T-helper 2 cell treated with Interferon-gamma antibody and Interleukin-4, amounts not matched to agents 100 ng/mL and 5 ng/mL, for 36 hours (primary cell): ENCODE results near the gene PCED1B. TPM values are rescaled to one million over a fixed set of nuclear protein-coding genes. Genes with fewer than 3 reads are reported as not detected.
"Not testable (repeated sequence)": the region's sequence is repeated elsewhere in the genome, so short reads cannot be mapped to it uniquely, and the experiment has no call there.

Experiments
- intact Hi-C: fragments of 100-400 bp; cut with micrococcal nuclease; formaldehyde crosslinking; loops from one replicate; pipeline ENCODE4 v1.15.1; 2023
- total RNA-seq: library from RNA; stranded (reverse); gene quantifications from 2 replicates; pipeline ENCODE4 v1.2.3, GENCODE V29; 2022

The PCED1B gene
- 38.8 and 42.3 TPM in 2 replicates for total RNA-seq

DNA sequence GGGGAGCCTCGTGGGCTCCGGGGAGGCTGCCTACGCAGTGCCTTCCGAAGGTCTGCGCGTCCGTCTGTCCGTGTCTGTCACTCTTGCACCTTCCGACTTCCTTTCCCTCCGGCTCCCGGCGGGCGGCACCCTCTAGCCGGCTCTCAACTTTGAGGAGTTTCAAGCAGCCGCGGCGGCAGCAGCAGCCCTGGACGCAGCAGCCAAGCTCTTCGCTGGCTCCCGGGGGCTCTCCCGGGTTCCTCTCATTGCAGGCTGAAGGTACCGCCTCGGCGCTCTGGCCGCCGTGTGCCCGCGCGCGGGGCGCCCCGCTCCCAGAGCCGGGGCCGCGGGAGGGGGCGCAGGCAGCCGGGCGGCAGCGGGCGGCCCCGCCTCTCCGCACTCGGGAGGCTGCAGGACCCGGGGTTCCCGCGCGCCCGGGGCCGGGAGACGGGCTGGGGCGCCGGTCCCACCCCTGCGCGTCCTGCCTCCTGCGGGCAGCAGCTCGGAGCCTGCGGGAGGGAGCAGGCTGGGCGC, at the start of gene PCED1B, which contains the start of gene AMIGO2:
PCED1B (plus strand) TSS at position 154 of the 513 bp plus-strand sequence. CDS start 155,443 bp downstream, outside the sequence.
AMIGO2 (minus strand) TSS at position 492 of the 513 bp plus-strand sequence. CDS start 957 bp downstream, outside the sequence.
- intact Hi-C loops = loop anchor here (1.0 to 2.0 kb wide), 2 partner anchors 227 to 318 kb away; no protein-coding TSS in a partner anchor

DNA sequence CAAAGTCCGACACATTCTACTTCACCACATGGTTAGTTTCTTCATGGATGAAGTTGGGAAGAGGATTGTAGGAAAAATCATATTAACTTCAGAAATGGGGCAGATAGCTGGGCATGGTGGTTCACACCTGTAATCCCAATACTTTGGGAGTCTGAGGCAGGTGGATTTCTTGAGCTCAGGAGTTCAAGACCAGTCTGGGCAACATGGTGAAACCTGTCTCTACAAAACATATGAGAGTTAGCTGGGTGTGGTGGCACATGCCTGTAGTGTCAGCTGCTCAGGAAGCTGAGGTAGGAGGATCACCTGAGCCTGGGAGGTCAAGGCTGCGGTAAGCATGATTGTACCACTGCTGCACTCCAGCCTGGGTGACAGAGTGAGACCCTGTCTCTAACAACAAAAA, 49.5 kb upstream of the PCED1B start:
- intact Hi-C loops = loop anchor here (5.0 to 10.0 kb wide), 2 partner anchors 187 to 905 kb away; no protein-coding TSS in a partner anchor

DNA sequence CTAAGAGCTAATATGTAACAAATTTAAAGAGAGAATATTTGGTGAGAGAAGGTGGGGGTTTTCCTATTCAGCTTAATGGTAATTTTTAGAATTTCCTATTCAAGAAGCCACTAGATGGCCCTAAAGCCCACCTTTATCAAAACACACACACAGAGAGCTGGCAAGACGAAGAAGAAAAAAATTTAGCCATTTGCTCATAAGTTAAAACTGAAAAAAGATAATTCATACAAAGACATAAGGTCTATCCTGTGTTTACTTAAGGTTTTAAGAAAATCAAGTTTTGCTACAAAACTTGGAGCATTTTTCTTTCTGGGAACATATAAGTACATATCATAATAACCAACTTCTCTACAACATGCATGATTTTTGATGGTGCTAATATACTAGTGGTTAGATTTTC, 46.8 kb upstream of the PCED1B start:
- intact Hi-C loops = loop anchor here (1.0 to 5.0 kb wide), 4 partner anchors 185 to 654 kb away; no protein-coding TSS in a partner anchor

DNA sequence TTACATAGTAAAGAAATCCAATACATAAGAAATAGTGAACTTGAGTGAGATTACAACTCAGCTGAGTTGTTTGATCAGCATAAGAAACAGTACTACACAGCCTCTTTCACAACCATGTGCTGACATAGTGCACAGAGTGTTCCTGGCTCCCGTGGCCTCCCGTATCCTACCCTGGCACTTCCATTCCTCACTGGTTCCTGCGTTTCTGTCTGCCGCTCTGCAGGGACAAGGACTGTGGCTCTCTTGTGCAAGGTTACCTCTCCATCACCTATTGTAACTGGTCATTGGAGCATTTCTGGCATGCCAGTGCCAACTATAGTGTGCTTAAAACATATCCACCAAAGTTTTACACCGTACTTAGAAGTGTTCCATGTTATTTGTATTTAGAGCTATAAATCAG, 46.3 kb upstream of the PCED1B start:
- intact Hi-C loops = loop anchor here (5.0 kb wide), 1 partner anchor 184 kb away; no protein-coding TSS in a partner anchor

DNA sequence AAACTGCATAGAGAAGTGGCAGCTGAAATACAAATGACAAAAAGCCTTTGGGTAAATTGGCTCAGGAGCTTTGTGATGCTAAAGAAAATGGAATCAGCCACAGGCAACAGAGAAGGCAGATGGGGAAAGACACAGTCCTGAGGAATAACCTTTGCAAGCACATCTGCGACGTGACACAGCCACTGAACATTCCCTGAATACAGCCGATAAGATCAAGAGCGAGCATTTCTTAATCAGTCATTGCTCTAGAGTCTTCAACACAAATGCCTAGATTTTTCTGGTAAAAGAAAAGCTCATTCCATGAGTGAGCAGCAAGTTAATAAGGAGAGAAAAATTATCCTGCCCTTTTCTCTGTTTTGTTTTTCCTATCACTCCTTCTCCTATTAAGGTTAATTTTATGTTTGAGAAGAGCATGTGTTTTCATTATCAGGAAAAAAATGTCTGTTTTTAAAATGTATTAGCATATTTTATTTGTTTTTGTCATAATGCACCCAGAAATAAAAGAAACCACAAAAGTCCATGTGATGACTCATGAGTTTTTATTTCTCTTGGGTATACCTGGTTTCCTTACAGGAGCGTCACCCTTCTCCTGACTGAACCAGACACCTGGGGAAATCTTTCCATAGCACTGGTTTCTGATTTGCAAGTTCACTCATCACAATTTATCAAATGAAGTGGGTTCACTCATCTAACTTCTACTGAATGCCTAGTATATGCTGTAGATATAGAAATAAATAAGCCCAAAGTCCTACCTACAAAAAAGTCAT, 45.4 kb upstream of the PCED1B start:
- intact Hi-C loops = loop anchor here (5.0 kb wide), 1 partner anchor 183 kb away; no protein-coding TSS in a partner anchor

GRCh38 chr12:47034661-47035060, 44.8 kb upstream of the PCED1B start:
- intact Hi-C loops = loop anchor here (5.0 kb wide), 1 partner anchor 183 kb away; no protein-coding TSS in a partner anchor

- intact Hi-C loops = no loop called here
These were observed 43.9 kb upstream of the PCED1B start for GRCh38 chr12:47035484-47035883.

DNA sequence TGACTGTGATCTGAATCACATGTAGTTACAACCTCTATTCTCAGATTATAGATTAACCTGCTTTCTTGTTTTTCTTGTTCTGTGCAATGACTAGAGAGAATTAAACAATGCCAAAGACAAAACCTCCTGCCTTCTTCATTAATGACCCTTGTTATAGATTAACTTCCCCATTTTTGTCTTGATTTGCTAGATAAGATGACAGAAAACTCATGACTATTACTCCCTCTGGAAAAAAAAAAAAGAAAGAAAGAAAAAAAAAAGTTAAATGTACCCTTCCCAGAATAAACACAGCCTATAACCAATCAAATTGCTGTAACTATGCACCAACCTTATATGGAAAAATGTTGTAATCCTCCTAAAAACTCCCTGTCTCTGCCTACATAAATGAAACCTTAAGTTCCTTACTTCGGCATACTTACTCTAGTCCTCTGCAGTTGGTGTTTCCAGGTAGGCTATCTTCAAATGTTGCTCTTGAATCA, 41.1 kb upstream of the PCED1B start:
- intact Hi-C loops = no loop called here

GRCh38 chr12:47039079-47039478, 40.3 kb upstream of the PCED1B start:
- intact Hi-C loops = no loop called here

GRCh38 chr12:47039756-47040155, 39.7 kb upstream of the PCED1B start:
- intact Hi-C loops = no loop called here

DNA sequence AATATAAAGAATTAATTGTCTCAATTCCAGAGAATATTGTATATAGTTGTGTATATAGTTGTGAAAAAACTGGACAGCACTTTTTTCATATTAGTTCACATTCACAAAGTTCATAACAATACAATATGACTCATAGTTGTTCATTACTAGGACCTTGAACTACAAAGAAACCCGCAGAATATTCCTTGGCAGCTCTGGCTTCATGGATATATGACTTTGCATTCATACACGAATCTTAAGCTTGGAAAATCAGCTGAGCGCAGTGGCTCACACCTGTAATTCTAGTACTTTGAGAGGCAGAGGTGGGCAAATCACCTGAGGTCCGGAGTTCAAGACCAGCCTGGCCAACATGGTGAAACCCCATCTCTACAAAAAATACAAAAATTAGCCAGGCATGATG, 38.1 kb upstream of the PCED1B start:
- intact Hi-C loops = no loop called here

GRCh38 chr12:47048541-47048940, 30.9 kb upstream of the PCED1B start:
- intact Hi-C loops = no loop called here

DNA sequence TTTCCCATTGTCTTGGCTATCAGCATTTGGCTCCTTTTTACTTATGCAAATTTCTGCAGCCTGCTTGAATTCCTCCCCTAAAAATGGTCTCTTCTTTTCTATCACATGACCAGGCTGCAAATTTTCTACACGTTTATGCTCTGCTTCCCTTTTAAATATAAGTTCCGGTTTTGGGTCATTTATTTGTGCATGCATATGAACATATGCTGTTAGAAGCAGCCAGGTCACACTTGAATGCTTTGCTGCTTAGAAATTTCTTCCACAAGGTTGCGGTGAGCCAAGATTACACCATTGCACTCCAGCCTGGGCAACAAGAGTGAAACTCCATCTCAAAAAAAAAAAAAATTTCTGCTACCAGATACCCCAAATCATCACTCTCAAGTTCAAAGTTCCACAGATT, 28.1 kb upstream of the PCED1B start:
- intact Hi-C loops = not testable (repeated sequence)

- intact Hi-C loops = no loop called here
These were observed 27.1 kb upstream of the PCED1B start for GRCh38 chr12:47052274-47052673.

GRCh38 chr12:47053961-47054360, 25.5 kb upstream of the PCED1B start:
- intact Hi-C loops = no loop called here

DNA sequence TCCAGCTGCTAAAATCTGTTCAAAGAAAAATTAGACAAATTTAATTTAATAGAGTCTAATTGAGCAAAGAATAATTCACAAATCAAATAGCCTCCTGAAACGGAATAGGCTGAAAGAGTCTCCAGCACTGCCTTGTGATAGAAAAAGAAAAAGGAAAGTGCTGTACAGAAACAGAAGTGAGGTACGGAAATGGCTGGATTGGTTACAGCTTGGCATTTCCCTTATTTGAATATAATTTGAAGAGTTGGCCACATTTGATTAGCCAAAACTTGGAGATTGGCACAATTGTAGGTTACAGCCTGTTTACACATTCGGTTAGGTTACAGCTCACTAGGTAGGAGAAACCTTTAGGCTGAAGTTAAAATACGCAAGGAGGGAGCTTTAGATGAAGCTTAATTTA, 24.8 kb upstream of the PCED1B start:
- intact Hi-C loops = no loop called here

GRCh38 chr12:47055856-47056255, 23.6 kb upstream of the PCED1B start:
- intact Hi-C loops = not testable (repeated sequence)

DNA sequence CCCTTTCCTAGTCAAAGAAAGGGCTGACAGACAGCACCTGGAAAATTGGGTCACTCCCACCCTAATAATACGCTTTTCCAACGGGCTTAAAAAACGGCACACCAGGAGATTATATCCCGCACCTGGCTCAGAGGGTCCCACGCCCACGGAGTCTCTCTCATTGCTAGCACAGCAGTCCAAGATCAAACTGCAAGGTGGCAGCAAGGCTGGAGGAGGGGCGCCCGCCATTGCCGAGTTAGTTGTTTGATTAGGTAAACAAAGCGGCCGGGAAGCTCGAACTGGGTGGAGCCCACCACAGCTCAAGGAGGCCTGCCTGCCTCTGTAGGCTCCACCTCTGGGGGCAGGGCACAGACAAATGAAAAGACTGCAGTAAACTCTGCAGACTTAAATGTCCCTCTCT, 22.5 kb upstream of the PCED1B start:
- intact Hi-C loops = not testable (repeated sequence)

DNA sequence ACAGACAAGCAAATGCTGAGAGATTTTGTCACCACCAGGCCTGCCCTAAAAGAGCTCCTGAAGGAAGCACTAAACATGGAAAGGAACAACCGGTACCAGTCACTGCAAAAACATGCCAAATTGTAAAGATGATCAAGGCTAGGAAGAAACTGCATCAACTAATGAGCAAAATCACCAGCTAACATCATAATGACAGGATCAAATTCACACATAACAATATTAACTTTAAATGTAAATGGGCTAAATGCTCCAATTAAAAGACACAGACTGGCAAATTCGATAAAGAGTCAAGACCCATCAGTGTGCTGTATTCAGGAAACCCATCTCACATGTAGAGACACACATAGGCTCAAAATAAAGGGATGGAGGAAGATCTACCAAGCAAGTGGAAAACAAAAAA, 20.8 kb upstream of the PCED1B start:
- intact Hi-C loops = not testable (repeated sequence)

DNA sequence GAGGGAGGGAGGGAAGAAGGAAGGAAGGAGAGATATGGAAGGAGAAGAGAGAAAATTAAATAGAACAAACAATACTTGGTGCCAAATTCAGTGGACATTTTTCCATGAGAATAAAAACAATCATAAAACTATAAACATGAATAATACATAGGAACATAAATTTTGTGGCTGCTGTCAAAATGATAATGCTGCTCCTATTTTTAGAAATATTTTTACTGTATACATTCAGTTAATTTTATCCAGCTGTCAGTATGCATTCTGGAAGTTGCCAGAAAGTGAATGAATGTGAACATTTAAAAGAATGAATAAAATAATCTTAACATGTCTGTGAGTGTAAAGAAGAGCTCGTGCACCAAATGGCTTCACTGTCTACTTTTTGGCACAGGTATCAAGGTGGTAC, 13.9 kb upstream of the PCED1B start:
- intact Hi-C loops = no loop called here

DNA sequence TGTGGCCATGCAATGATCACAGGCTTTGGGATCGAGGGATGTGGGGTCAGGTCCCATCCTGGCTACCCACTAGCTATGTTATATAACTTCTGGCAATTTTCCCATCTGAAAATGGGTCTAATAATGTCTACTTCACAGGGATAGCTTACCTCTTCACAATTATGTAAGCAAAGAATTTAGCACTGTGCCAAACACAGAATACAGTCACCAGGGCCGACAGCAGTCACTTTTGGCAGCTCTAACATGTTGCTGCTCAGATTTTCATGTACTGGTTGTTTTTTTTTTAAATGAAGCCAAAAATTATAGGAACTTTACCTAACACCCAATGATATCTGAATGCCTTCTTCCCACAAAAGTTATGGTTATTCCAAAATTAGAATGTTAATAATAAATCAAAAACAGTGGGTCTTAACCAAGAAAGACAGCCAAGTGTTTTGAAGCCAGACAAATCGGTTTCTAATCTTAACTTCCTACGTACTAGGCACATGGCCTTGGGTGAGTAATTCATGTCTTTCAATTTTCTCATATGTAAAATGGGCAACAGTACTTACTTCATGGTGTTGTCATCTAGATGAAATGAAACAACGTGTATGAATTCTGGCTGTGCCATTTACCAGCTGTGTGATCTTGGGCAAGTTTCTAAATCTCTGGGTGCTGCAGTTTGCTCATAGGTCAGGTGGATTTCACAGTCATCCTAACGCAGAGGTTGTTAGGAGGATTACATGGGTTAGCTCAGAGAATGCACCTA, 13.0 kb upstream of the PCED1B start:
- intact Hi-C loops = no loop called here

DNA sequence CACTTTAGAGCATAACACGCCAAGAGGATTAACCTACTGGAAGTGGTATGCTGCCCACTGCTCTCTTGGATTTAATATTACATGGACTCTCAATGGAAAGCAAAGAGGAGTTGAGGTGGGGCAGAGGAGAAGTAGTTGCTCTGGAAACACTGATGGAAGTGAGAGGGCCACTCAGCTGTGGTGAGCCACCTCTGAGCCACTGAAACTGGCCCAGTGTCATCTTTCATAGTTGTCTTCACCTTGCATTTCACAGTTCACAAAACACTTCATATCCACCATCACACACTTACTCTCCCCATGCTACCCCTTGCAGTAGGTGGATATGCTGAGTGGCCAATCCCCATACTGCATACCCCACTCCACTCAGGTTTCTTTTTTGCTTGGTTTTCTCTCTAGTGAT, 12.2 kb upstream of the PCED1B start:
- intact Hi-C loops = no loop called here
